Measurements from ENCODE around the gene YPEL1.
"Not testable (repeated sequence)": the region's sequence is repeated elsewhere in the genome, so short reads cannot be mapped to it uniquely, and the experiment has no call there.

Gene YPEL1

GRCh38 chr22:21693333-21693998, 42.1 kb downstream of the YPEL1 start:
- TF ChIP-seq, protein P1, sequence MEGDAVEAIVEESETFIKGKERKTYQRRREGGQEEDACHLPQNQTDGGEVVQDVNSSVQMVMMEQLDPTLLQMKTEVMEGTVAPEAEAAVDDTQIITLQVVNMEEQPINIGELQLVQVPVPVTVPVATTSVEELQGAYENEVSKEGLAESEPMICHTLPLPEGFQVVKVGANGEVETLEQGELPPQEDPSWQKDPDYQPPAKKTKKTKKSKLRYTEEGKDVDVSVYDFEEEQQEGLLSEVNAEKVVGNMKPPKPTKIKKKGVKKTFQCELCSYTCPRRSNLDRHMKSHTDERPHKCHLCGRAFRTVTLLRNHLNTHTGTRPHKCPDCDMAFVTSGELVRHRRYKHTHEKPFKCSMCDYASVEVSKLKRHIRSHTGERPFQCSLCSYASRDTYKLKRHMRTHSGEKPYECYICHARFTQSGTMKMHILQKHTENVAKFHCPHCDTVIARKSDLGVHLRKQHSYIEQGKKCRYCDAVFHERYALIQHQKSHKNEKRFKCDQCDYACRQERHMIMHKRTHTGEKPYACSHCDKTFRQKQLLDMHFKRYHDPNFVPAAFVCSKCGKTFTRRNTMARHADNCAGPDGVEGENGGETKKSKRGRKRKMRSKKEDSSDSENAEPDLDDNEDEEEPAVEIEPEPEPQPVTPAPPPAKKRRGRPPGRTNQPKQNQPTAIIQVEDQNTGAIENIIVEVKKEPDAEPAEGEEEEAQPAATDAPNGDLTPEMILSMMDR (IDR thresholded peaks at IDR 0.05; ENCODE audit: low read depth, low read length): no peak
- H3K4me3 ChIP-seq (ENCODE audit: low read depth, low read length): no peak overlapping the region

- H3K4me3 ChIP-seq (ENCODE audit: low read depth, low read length): not testable (repeated sequence)
Observed at GRCh38 chr22:21692856-21693255, 42.7 kb downstream of the YPEL1 start.

DNA sequence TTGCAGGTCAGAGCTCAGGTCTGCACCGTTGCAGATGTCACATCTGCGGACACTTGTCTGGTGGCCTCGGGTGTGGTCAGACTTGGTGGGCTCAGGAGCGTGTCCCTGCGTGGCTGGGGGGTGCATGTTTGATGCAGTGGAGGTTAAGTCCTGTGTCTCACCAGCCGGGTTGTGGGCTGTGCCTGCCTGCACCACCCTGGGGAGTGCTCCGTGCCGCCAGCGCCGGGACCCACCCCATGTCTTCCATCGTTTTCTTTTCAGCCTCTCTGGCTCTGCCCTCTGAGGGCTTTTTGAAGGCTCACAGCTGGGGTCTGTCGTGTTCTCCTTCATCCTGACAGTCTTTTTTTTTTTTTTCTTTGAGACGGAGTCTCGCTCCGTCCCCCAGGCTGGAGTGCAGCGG, 43.8 kb downstream of the YPEL1 start:
- no peak overlapping the region for H3K4me3 ChIP-seq (ENCODE audit: low read depth, low read length)
- TF ChIP-seq, protein P1 (IDR thresholded peaks at IDR 0.05; ENCODE audit: low read depth, low read length): no peak

DNA sequence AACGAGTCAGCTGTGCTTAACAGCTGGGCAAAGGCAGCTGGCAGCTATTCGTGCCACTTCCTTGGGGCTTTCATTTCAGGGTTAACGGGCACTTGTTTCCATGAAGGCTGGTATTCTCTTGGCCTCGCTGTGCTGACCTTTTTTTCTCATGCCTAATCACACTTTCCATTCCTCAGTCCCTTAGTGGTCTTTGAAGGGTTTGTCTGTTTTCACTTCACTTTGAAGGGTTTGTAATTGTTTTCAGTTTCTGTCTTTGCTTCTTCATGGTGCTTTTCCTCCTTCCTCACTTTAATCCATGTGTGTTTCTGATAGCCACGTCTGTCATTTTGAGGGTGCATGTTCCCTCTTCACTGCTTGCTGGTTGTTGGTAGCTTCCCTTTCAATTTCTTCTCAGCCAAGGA, 45.2 kb downstream of the YPEL1 start:
- TF ChIP-seq, protein P1 (IDR thresholded peaks at IDR 0.05; ENCODE audit: low read depth, low read length): no peak
- no peak overlapping the region for H3K4me3 ChIP-seq (ENCODE audit: low read depth, low read length)

GRCh38 chr22:21688706-21689381, 46.8 kb downstream of the YPEL1 start:
- no peak overlapping the region for H3K4me3 ChIP-seq (ENCODE audit: low read depth, low read length)
- TF ChIP-seq, protein P1 (IDR thresholded peaks at IDR 0.05; ENCODE audit: low read depth, low read length): no peak

DNA sequence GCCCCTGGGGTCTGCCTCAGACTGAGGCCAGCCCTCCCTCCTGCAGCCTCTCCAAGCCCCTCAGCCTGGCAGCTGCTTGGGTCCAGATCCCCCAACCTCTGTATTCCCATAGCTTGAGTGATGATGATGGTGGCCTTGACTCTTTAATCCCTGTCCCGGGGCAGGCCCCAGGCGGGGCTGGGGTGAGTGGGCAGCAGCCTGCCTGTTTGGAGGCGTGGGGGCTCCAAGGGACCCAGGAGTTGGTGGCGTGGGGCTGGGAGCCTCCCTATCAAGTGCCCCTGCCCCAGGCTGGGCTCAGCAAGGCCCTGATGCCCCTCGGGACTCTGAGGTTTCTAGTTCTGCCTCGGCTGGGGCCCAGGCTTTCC, 47.3 kb downstream of the YPEL1 start:
- TF ChIP-seq, protein P1 (IDR thresholded peaks at IDR 0.05; ENCODE audit: low read depth, low read length): no peak
- H3K4me3 ChIP-seq (ENCODE audit: low read depth, low read length): no peak overlapping the region

DNA sequence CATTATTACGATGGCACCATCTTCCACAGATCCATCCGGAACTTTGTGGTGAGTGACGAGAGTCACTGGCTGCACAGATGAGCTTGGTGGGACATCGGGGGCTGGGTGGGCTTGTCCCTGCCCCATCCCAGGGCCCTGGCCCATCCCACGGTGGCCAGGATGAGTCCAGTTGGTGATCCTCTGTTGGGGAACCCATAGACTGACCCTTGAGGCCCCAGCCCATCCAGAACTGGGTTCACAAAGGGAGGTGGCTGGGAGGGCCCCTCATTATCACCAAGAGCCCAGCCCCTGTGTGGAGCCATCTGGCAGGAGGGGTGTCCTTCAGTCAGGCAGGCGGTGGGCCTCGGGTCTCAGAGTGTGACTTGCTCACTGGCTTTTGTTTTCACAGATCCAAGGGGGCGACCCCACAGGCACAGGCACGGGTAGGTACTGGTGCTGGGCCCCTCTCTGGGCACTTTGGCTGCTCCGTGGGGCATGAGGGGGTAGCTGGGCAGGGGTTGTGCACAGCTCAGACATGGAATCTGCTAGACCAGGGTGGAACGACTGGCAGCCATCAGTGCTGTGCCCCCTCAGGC, 47.8 kb downstream of the YPEL1 start:
- TF ChIP-seq, protein P1 (IDR thresholded peaks at IDR 0.05; ENCODE audit: low read depth, low read length): no peak
- no peak overlapping the region for H3K4me3 ChIP-seq (ENCODE audit: low read depth, low read length)
